Common myeloid progenitor, CD34-positive (primary cell): Measurements from ENCODE around the gene CAMK1.

Experiments
- CTCF ChIA-PET: fragments of 350-600 bp; sonication (Branson Sonifier 250); formaldehyde crosslinking; loops from one replicate; lab custom pipeline; 2021; ENCODE audit warnings: antibody characterized with exemption; lab: Charles Lee
- POLR2A ChIA-PET: fragments of 350-600 bp; sonication (Branson Sonifier 250); formaldehyde crosslinking; loops from one replicate; lab custom pipeline; 2021; ENCODE audit warnings: antibody characterized with exemption; lab: Charles Lee
- DNase-seq, 3 donors: peaks; one replicate each; pipeline versions ENCODE4 v3.0.0 to v3.0.0-alpha.2; 2013
- H3K27ac ChIP-seq, 2 experiments: 1 replicate in 1 of 2; 2 replicates in 1 of 2; pipeline ENCODE4 v1.7.0; 2013; ENCODE audit warnings: inconsistent platforms in 2 of 2, low read length in 2 of 2, mild to moderate bottlenecking in 2 of 2, low read depth in 1 of 2, moderate library complexity in 1 of 2; ENCODE audit not compliant: severe bottlenecking in 2 of 2, insufficient read depth in 1 of 2, poor library complexity in 1 of 2
- H3K27me3 ChIP-seq, 5 experiments: replicated peaks in 2 of 5; 1 replicate in 3 of 5; 2 replicates in 2 of 5; pipeline versions ENCODE4 v1.6.1 to v1.7.0; 2013; ENCODE audit warnings: low read length in 4 of 5, mild to moderate bottlenecking in 2 of 5, moderate library complexity in 2 of 5, inconsistent platforms in 1 of 5; ENCODE audit not compliant: insufficient read depth in 5 of 5, control insufficient read depth in 4 of 5
- H3K36me3 ChIP-seq, 4 experiments: 1 replicate in 2 of 4; 2 replicates in 2 of 4; pipeline versions ENCODE4 v1.6.1 to v1.7.0; 2013; ENCODE audit warnings: low read length in 3 of 4, control low read depth in 1 of 4, mild to moderate bottlenecking in 1 of 4; ENCODE audit not compliant: control insufficient read depth in 4 of 4, insufficient read depth in 4 of 4
- H3K4me1 ChIP-seq, 4 experiments: 1 replicate in 3 of 4; 2 replicates in 1 of 4; pipeline versions ENCODE4 v1.6.1 to v1.7.1; 2013; ENCODE audit warnings: low read length in 3 of 4, mild to moderate bottlenecking in 3 of 4, control low read depth in 1 of 4, inconsistent platforms in 1 of 4, moderate library complexity in 1 of 4; ENCODE audit not compliant: control insufficient read depth in 4 of 4, insufficient read depth in 4 of 4; ENCODE audit errors: control extremely low read depth in 1 of 4
- H3K4me3 ChIP-seq, 7 experiments: 1 replicate in 4 of 7; 2 replicates in 3 of 7; pipeline versions ENCODE4 v1.5.1 to v1.7.0; 2013; ENCODE audit warnings: mild to moderate bottlenecking in 7 of 7, low read length in 6 of 7, moderate library complexity in 6 of 7, inconsistent platforms in 2 of 7, low read depth in 2 of 7, control low read depth in 1 of 7; ENCODE audit not compliant: insufficient read depth in 4 of 7, control insufficient read depth in 1 of 7; ENCODE audit errors: extremely low read depth in 1 of 7
- H3K9me3 ChIP-seq, 5 experiments: 1 replicate in 4 of 5; 2 replicates in 1 of 5; pipeline versions ENCODE4 v1.6.1 to v1.7.1; 2013; ENCODE audit warnings: low read length in 4 of 5, mild to moderate bottlenecking in 2 of 5, inconsistent platforms in 1 of 5, low read depth in 1 of 5, moderate library complexity in 1 of 5; ENCODE audit not compliant: control insufficient read depth in 4 of 5, insufficient read depth in 2 of 5; ENCODE audit errors: control extremely low read depth in 1 of 5
- WGBS: methylation state at CpG from one replicate; pipeline ENCODE4 v1.1.5; 2013; ENCODE audit not compliant: insufficient coverage; 5-methylcytosine and 5-hydroxymethylcytosine counted together

CAMK1 gene

DNA sequence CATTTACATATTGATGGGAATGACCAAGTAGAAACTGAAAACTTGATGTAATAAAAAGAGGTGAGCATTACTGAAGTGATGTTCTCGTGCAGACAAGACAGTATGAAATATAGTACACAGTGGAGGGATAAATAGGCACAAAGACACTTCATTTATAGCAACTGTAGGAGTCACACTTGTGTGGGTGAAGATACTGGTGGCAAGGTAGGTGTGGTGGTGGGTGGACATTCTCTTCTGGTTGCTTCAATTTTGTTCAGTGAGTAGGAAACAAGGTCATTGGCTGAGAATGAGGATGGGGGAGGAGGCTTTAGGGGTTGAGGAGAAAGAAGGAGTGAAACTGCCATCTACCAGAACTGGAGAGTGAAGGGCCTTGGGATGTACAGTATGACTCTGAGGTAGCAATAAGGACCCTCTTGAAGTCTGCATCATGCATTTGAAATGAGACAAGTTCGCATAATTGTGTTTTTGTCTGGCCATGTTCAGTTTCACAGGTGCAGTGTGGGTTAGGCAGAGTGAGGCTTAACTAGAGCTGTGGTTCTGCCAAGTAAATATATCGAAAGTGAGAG lies 59.5 kb downstream of the CAMK1 start:
- no peaks in the 10 kb centered on the region for H3K36me3 ChIP-seq
- peaks cover 2 to 7% (median 6%) of the 10 kb centered on the region in 4 experiments for H3K4me1 ChIP-seq
- CTCF ChIA-PET: interaction anchor here (1.5 kb wide), 1 partner anchor 19 kb away, joined by 4 read pairs; no protein-coding TSS in a partner anchor
- peaks cover 0 to 16% (median 2%) of the 10 kb centered on the region in 5 experiments for H3K27me3 ChIP-seq
- 98% methylated on average over 3 of the region's 3 CpGs for WGBS
- H3K27ac ChIP-seq: no peak overlapping the region
- DNase-seq: no peak
- no peaks in the 10 kb centered on the region for H3K9me3 ChIP-seq
- POLR2A ChIA-PET: no interaction called here
- no peak overlapping the region for H3K4me3 ChIP-seq
